HCT116 (cell line): ENCODE data around the gene C3orf20. TPM values are rescaled to one million over a fixed set of nuclear protein-coding genes. Genes with fewer than 3 reads are reported as not detected.

Source experiments
- ATAC-seq: fragments of 200-7000 bp; cut with Tn5 transposase; 2 replicates; pipeline ENCODE4 v1.9.1; 2020; ENCODE audit warnings: mild to moderate bottlenecking, moderate library complexity
- BruUV-seq: library from RNA; stranded (reverse); fragments of 400-500 nt; replicated peaks from 2 replicates; lab custom pipeline; 2021; lab: Mats Ljungman, UMichigan
- CTCF ChIA-PET: fragments of 300-600 bp; sonication (Branson Sonifier 250); formaldehyde crosslinking; loops from one replicate; lab custom pipeline; 2021; ENCODE audit warnings: antibody characterized with exemption; lab: Charles Lee
- POLR2A ChIA-PET: fragments of 300-600, 350-600 bp; sonication (Branson Sonifier 250); formaldehyde crosslinking; loops from one replicate; lab custom pipeline; 2021; ENCODE audit warnings: antibody characterized with exemption; lab: Charles Lee
- RAD21 ChIA-PET, 2 experiments: fragments of 300-600 bp; sonication (Branson Sonifier 250); formaldehyde crosslinking; loops; one replicate each; lab custom pipeline; 2023; ENCODE audit warnings: low total read pairs in 2 of 2; ENCODE audit not compliant: uncharacterized antibody in 2 of 2, unreplicated experiment in 2 of 2, low non-redundant PET in 1 of 2; lab: Charles Lee
- DNase-seq: peaks from one replicate; pipeline ENCODE4 v3.0.0-alpha.2; 2010; ENCODE audit warnings: low read depth, low spot score
- H2AFZ ChIP-seq: fragments of 200-600 bp; shearing (Covaris generic), sonication (generic); 2 replicates; pipeline ENCODE4 v1.6.1; 2017; ENCODE audit warnings: low read depth, mixed run types, mixed read lengths, antibody characterized with exemption, low read length; ENCODE audit not compliant: poor library complexity, severe bottlenecking
- H3K27ac ChIP-seq: 2 replicates; pipeline ENCODE4 v1.5.1; 2012; ENCODE audit warnings: low read depth, low read length
- H3K27me3 ChIP-seq: fragments of 200-600 bp; sonication (generic); 2 replicates; pipeline ENCODE4 v1.6.1; 2016; ENCODE audit warnings: mixed run types, low read length, mixed read lengths; ENCODE audit not compliant: insufficient read depth
- H3K36me3 ChIP-seq, 2 experiments: fragments of 200-500 bp in 1 of 2; fragments of 200-600 bp in 1 of 2; sonication (Bioruptor generic) in 1 of 2; sonication (generic) in 1 of 2; 2 replicates each; pipeline versions ENCODE4 v1.5.1 to v1.6.1; 2014 to 2016; ENCODE audit warnings: low read length in 2 of 2, inconsistent platforms in 1 of 2, mixed read lengths in 1 of 2, mixed run types in 1 of 2; ENCODE audit not compliant: insufficient read depth in 2 of 2, control insufficient read depth in 1 of 2
- H3K4me1 ChIP-seq, 2 experiments: fragments of 200-600 bp in 1 of 2; sonication (generic) in 1 of 2; 2 replicates each; pipeline versions ENCODE4 v1.5.1 to v1.6.1; 2012 to 2017; ENCODE audit warnings: low read length in 2 of 2, inconsistent platforms in 1 of 2, mild to moderate bottlenecking in 1 of 2, mixed read lengths in 1 of 2, mixed run types in 1 of 2, moderate library complexity in 1 of 2; ENCODE audit not compliant: insufficient read depth in 2 of 2, control insufficient read depth in 1 of 2
- H3K4me2 ChIP-seq: fragments of 200-600 bp; sonication (generic); 2 replicates; pipeline ENCODE4 v1.6.1; 2017; ENCODE audit warnings: mixed run types, low read length, mixed read lengths
- H3K4me3 ChIP-seq, 2 experiments: fragments of 200-600 bp in 1 of 2; sonication (generic) in 1 of 2; replicated peaks in 1 of 2; 2 replicates each; pipeline ENCODE4 v1.5.1; 2011 to 2016; ENCODE audit warnings: low read length in 2 of 2, control low read depth in 1 of 2, low read depth in 1 of 2, mild to moderate bottlenecking in 1 of 2, mixed read lengths in 1 of 2, mixed run types in 1 of 2
- H3K79me2 ChIP-seq: fragments of 200-600 bp; sonication (generic); 2 replicates; pipeline ENCODE4 v1.6.1; 2017; ENCODE audit warnings: mild to moderate bottlenecking, mixed run types, low read length, moderate library complexity, mixed read lengths; ENCODE audit not compliant: insufficient read depth
- H3K9ac ChIP-seq: fragments of 200-600 bp; sonication (generic); 2 replicates; pipeline ENCODE4 v1.6.1; 2016; ENCODE audit warnings: low read length, mixed read lengths
- H3K9me2 ChIP-seq: fragments of 200-600 bp; sonication (generic), shearing (Covaris generic); 2 replicates; pipeline ENCODE4 v1.6.1; 2017; ENCODE audit warnings: mixed run types, mild to moderate bottlenecking, moderate library complexity; ENCODE audit not compliant: insufficient read depth
- H3K9me3 ChIP-seq, 2 experiments: fragments of 200-500 bp in 1 of 2; fragments of 200-600 bp in 1 of 2; sonication (Bioruptor generic) in 1 of 2; sonication (generic) in 1 of 2; 2 replicates each; pipeline ENCODE4 v1.6.1; 2014 to 2017; ENCODE audit warnings: low read length in 2 of 2, mixed read lengths in 2 of 2, inconsistent platforms in 1 of 2, low read depth in 1 of 2, mild to moderate bottlenecking in 1 of 2, mixed run types in 1 of 2, moderate library complexity in 1 of 2; ENCODE audit not compliant: control insufficient read depth in 1 of 2, insufficient read depth in 1 of 2
- H4K20me1 ChIP-seq: fragments of 200-600 bp; sonication (generic), shearing (Covaris generic); 2 replicates; pipeline ENCODE4 v1.6.1; 2017; ENCODE audit warnings: mixed run types, mild to moderate bottlenecking, moderate library complexity; ENCODE audit not compliant: insufficient read depth
- ATF3 ChIP-seq: IDR thresholded peaks from 2 replicates; pipeline ENCODE4 v1.6.1; 2012
- CBX3 ChIP-seq: IDR thresholded peaks from 2 replicates; pipeline ENCODE4 v1.6.1; 2012; ENCODE audit warnings: low read depth
- CEBPB ChIP-seq: IDR thresholded peaks from 2 replicates; pipeline ENCODE4 v1.6.1; 2012; ENCODE audit warnings: low read depth
- EGR1 ChIP-seq: IDR thresholded peaks from 2 replicates; pipeline ENCODE4 v1.6.1; 2012; ENCODE audit warnings: low read depth
- ELF1 ChIP-seq: IDR thresholded peaks from 2 replicates; pipeline ENCODE4 v1.6.1; 2012; ENCODE audit warnings: low read depth, borderline replicate concordance
- EZH2 ChIP-seq: fragments of 200-600 bp; sonication (generic); IDR thresholded peaks from 2 replicates; pipeline ENCODE4 v1.6.1; 2017; ENCODE audit warnings: antibody characterized with exemption, mixed run types
- EZH2phosphoT487 ChIP-seq: fragments of 200-600 bp; IDR thresholded peaks from 2 replicates; pipeline ENCODE4 v1.6.1; 2018; ENCODE audit warnings: antibody characterized with exemption, borderline replicate concordance
- FOSL1 ChIP-seq: IDR thresholded peaks from 2 replicates; pipeline ENCODE4 v1.6.1; 2012; ENCODE audit warnings: low read depth
- JUND ChIP-seq: IDR thresholded peaks from 2 replicates; pipeline ENCODE4 v1.6.1; 2012
- MAX ChIP-seq: IDR thresholded peaks from 2 replicates; pipeline ENCODE4 v1.6.1; 2012
- POLR2A ChIP-seq: IDR thresholded peaks from 2 replicates; pipeline ENCODE4 v1.7.0; 2011; ENCODE audit warnings: borderline replicate concordance; ENCODE audit not compliant: insufficient read depth, insufficient read length; ENCODE audit errors: extremely low read depth
- POLR2AphosphoS5 ChIP-seq: IDR thresholded peaks from 2 replicates; pipeline ENCODE4 v1.6.1; 2011; ENCODE audit warnings: mild to moderate bottlenecking, low read depth, low read length, moderate library complexity
- RAD21 ChIP-seq: IDR thresholded peaks from 2 replicates; pipeline ENCODE4 v1.6.1; 2012; ENCODE audit warnings: low read depth, mild to moderate bottlenecking
- REST ChIP-seq: IDR thresholded peaks from 2 replicates; pipeline ENCODE4 v1.6.1; 2012; ENCODE audit warnings: low read depth
- SIN3A ChIP-seq: IDR thresholded peaks from 2 replicates; pipeline ENCODE4 v1.6.1; 2012; ENCODE audit warnings: low read depth
- SP1 ChIP-seq: IDR thresholded peaks from 2 replicates; pipeline ENCODE4 v1.6.1; 2012; ENCODE audit warnings: low read depth
- TCF7L2 ChIP-seq: IDR thresholded peaks from 2 replicates; pipeline ENCODE4 v1.7.0; 2011; ENCODE audit warnings: borderline replicate concordance, inconsistent platforms; ENCODE audit not compliant: insufficient read depth, insufficient read length; ENCODE audit errors: extremely low read depth
- ZFX ChIP-seq: fragments of 450-650 bp; IDR thresholded peaks from 2 replicates; pipeline ENCODE4 v1.6.1; 2017
- ZNF274 ChIP-seq: fragments of 200-500 bp; sonication (Bioruptor generic); IDR thresholded peaks from 2 replicates; pipeline ENCODE4 v1.6.1; 2014; ENCODE audit warnings: mild to moderate bottlenecking, low read depth, low read length, inconsistent platforms
- intact Hi-C: fragments of 100-400 bp; cut with micrococcal nuclease; formaldehyde crosslinking; loops from 2 replicates; pipeline ENCODE4 v1.10.0; 2022
- total RNA-seq: library from RNA; stranded (reverse); gene quantifications from one replicate; pipeline ENCODE4 v1.2.1, GENCODE V29; 2021; ENCODE audit not compliant: unreplicated experiment

C3orf20 gene
- total RNA-seq, 1 experiment from 2014 or later: 0.20 TPM

DNA sequence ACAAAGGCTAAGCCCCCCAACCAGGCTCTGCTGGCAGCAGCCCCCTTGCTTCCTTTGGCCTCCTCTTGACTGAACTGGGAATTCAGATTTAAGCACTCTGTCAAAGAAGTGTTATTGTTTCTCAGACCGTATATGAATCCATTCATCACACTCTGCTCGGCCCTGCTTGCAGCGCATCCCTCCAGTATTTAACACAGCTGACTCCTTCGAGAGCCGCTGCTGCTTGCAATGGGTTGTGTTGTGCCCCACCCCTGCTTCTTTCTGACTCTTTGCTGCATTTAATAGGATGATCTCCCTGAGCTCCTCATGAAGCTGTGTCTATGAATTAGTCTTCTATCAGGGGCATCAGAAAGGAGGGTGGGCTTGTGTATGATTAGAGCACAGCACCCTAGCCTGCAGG is 31.2 kb downstream of the C3orf20 start:
- no peak overlapping the region for H2AFZ ChIP-seq
- H3K79me2 ChIP-seq: no peaks in the 10 kb centered on the region
- POLR2A ChIA-PET: no interaction called here
- H3K9me3 ChIP-seq: no peaks in the 10 kb centered on the region; a peak in 1 of 4 replicates
- H3K4me2 ChIP-seq: no peak overlapping the region
- no peaks in the 10 kb centered on the region for H3K9me2 ChIP-seq
- RAD21 ChIA-PET: no interaction called here
- no peak overlapping the region for H3K9ac ChIP-seq
- no peaks in the 10 kb centered on the region for H4K20me1 ChIP-seq
- ATAC-seq: no peak
- no peak overlapping the region for H3K27ac ChIP-seq
- intact Hi-C loops: no loop called here
- H3K27me3 ChIP-seq: no peaks in the 10 kb centered on the region
- H3K36me3 ChIP-seq: no peaks in the 10 kb centered on the region
- CTCF ChIA-PET: no interaction called here
- no peak overlapping the region for H3K4me3 ChIP-seq
- H3K4me1 ChIP-seq: no peaks in the 10 kb centered on the region
- BruUV-seq: no TSS peak
- DNase-seq: no peak
- TF ChIP-seq CBX3 (no peak), SIN3A (no peak), SP1 (no peak), ELF1 (no peak), RAD21 (no peak), MAX (no peak), POLR2A (no peak), ATF3 (no peak), TCF7L2 (no peak), FOSL1 (no peak), POLR2AphosphoS5 (no peak)

DNA sequence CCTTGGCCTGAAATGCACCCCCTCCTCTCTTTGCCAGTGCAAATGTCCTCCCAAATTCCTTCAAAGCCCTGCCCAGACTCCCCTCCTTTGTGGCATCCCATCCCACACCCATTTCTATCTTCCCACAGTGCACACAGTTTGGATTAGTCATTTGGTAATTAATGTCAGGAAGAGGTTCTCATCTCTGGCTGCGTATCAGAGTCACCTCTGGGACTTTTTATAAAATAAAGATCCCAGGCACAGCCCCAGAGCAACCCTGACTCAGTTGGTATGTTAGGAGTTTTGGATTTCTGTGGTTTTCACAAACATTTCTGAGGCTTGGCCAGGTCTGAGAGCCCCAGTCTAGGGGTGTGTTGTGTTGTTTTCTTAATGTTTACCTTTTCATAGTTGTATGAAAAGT is 41.6 kb downstream of the C3orf20 start:
- no peaks in the 10 kb centered on the region for H3K9me2 ChIP-seq
- H3K9ac ChIP-seq: no peak overlapping the region
- peaks cover 0 to 8% of the 10 kb centered on the region in 2 experiments; a peak in 1 of 4 replicates for H3K4me1 ChIP-seq
- H3K79me2 ChIP-seq: no peaks in the 10 kb centered on the region
- no peaks in the 10 kb centered on the region for H3K9me3 ChIP-seq
- BruUV-seq: no TSS peak
- CTCF ChIA-PET: no interaction called here
- no peaks in the 10 kb centered on the region for H4K20me1 ChIP-seq
- H3K4me3 ChIP-seq: no peak overlapping the region
- H2AFZ ChIP-seq: no peak overlapping the region
- peak overlapping the region; percentile 15; the same call in 1 of the 2 replicates for H3K4me2 ChIP-seq
- DNase-seq: no peak
- H3K27me3 ChIP-seq: no peaks in the 10 kb centered on the region
- RAD21 ChIA-PET: no interaction called here
- intact Hi-C loops: no loop called here
- ATAC-seq: peak; percentile 36; the same call in 1 of the 2 replicates
- no peak overlapping the region for H3K27ac ChIP-seq
- POLR2A ChIA-PET: no interaction called here
- H3K36me3 ChIP-seq: no peaks in the 10 kb centered on the region
- TF ChIP-seq REST (no peak), CBX3 (no peak), CEBPB (no peak), EGR1 (no peak), JUND (no peak), ZFX (no peak), ZNF274 (no peak), ATF3 (no peak), FOSL1 (no peak), POLR2A (no peak), RAD21 (no peak), SP1 (no peak), SIN3A (no peak), EZH2 (no peak), EZH2phosphoT487 (no peak), POLR2AphosphoS5 (no peak)
